ENCODE results near the gene SIRPD.
"Not testable (repeated sequence)": the region's sequence is repeated elsewhere in the genome, so short reads cannot be mapped to it uniquely, and the experiment has no call there.

The SIRPD gene

GRCh38 chr20:1536893-1537730 is 20.4 kb downstream of the SIRPD start:
- no peak for DNase-seq

GRCh38 chr20:1535420-1536175 is 21.9 kb downstream of the SIRPD start:
- DNase-seq, result no peak

DNA sequence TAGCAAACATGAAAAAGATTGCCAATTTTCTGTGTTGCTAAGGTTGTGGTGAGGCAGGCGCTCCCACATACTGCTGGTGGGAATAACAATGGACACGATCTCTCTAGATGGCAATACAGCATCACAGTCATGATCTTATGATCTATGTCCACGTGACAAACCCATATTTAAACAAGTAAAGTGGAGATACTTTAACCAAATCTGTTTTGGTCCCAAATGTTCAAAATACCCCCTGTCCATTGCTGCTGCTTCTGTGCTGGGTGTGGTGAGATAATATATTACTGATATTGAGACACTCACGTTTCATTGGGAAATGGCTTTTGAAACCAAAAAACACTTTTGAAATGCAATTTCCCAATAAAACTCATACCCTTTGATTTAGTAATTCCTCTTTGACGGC is 23.0 kb downstream of the SIRPD start:
- no peak for DNase-seq

DNA sequence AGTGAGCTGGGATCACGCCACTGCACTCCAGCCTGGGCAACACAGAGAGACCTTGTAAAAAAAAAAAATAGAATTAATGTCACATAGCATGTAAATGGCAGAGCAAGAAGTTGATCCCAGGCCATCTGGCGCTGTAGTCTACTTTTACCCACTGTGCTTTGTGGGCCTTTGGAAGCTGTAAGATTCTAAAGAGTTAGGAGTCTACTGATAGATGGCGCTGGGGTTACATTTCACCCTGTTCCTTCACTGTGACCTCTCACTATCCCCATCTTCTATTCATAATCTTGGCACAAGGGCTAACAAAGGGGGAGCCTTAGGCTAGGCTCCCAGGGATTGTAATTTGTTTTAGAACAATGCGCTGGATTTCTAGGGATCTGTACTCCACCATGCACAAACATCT is 24.4 kb downstream of the SIRPD start:
- DNase-seq, result peak; percentile 4

DNA sequence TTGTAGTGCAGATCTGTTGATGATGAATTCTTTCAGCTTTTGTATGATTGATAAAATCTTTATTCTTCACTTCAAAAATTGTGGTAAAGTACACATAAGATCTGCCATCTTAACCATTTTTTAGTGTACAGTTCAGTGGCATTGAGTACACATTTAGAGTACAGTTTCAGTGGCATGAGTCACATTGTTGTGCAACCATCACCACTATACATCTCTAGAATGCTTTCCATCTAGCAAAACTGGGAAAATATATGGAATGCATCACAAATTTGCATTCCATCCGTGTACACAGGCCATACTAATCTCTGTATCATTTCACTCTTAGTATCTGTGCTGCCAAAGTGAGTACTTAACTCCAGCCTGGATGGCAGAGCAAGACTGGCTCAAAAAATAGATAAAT is 28.7 kb downstream of the SIRPD start:
- DNase-seq, result no peak

- no peak for DNase-seq
Observed at GRCh38 chr20:1527923-1528322, 29.6 kb downstream of the SIRPD start.

- no peak for DNase-seq
Observed at GRCh38 chr20:1526896-1527295, 30.6 kb downstream of the SIRPD start.

DNA sequence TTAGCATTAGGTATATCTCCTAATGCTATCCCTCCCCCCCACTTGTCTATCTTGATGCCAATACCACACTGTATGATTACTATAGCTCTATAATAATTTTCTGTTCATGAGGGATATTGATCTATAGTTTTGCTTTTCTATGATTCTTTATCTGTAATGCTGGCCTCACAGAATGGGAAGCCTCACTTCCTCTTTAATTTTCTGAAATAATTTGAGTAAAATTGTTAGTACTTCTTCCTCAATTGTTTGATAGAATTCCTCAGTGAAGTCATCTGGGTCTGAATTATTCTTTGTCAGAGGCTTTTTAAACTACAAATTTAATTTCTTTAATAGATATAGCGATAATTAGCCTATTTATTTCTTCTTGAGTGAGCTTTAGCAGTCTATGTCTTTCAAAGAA is 31.2 kb downstream of the SIRPD start:
- DNase-seq, result no peak

- no peak for DNase-seq
Observed at GRCh38 chr20:1524004-1524403, 33.5 kb downstream of the SIRPD start.

GRCh38 chr20:1517010-1517409 is 40.5 kb downstream of the SIRPD start:
- DNase-seq, result no peak

DNA sequence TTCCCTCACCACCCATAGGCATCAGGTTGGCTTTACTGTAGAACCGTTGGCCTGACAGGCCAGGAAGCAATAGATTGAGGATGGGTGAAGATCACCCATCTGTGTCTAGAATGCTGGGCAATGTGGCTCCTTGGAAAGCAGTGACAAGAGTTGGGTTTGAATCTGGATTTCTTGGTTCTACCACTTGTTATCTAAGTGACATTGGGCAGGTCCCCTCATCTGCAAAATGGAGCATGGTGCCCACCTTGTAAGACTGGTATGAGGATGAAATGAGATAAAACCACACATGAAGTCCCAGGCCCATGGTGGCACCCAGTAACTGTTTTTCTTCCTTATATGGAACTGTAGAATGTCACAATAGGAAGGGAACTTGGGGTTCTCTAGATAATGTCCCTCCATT is 43.7 kb downstream of the SIRPD start:
- DNase-seq, result no peak

DNA sequence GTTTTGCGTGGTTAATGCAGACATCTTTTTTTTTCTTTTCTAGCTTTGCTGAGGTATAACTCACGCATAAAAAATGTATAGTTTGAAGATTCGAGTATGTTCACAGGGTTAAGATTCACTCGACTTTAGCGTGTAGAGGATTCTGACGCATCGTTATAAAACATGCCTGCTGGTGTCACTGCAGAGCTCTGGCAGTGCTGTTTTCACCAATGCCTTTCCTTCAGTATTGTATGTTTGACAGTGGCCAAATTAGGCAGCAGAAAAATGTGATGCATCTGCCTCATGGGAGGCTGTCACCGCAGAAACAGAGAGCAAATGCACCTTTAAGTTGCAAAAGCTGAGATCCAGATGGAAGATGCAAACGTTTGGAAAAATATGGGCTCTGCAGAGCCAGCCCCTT is 48.3 kb downstream of the SIRPD start:
- peak; percentile 26 for DNase-seq

DNA sequence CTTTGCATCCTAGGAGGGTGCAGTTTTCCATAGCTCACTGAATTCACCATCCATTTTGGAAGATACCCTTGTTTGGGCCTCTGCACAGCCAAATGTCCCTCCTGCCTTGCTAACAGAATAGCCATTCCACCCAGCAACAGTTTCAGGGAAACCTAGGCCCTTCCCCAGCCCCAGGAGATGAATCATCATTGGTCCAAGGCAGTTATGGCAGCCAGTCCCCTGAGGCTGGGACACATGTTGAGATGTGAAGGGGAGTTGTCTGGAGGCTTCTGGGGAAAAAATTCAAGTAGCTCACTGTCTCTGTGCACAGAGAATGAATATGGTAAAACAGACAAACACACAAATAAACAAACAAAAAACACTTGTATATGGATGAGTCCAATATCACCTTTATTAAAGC is 48.9 kb downstream of the SIRPD start:
- DNase-seq, result no peak

DNA sequence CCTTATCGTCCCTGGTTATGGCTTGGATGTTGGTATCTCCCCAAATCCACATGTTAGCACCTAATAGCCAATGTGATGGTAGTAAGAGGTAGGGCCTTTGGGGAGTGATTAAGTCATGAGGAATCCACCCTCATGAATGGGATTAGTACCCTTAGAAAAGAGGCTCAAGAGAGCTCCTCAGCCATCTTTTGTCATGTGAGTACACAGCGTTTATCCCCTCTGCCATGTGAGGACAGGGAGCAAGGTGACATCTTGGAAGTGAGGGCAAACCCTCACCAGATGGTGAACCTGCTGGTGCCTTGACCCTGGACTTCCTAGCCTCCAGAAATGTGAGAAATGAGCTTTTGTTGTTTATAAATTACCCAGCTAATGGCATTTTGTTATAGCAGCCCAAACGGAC is 50.2 kb downstream of the SIRPD start:
- no peak for DNase-seq

GRCh38 chr20:1505871-1506270 is 51.6 kb downstream of the SIRPD start:
- no peak for DNase-seq

- DNase-seq, result no peak
Observed at GRCh38 chr20:1505361-1505760, 52.1 kb downstream of the SIRPD start.

DNA sequence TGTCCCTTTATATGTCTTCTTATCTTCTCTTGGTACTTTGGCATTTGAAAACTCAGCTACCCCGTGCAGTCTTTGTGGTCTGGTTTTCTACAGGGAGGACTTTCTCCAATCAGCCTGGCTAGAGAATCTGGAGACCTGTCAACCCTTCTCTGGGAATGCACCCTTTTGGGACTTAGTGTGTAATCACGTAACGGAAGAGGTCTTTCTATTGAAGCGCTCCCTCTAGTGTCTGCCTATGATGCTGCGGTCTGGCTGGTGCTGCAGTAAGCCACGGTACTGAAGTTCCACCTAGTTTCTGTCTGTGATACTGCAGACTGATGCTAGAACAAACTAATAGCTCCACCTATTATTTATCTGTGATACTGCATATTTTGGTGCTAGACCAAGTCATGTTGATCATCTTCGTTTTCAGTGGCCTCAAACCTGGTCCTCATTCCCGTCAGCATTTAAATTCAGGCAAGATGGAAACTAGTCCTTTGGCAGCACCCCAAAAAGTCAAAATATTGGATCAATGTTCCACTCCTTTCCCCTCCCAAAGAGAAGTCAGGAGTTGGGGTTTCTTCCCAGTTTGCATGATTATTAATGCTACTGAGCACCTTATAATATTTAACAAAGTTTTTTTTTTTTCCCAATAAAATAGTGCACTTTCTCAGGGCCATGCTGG is 53.8 kb downstream of the SIRPD start:
- peak; percentile 79 for DNase-seq

- DNase-seq, result no peak
Observed at GRCh38 chr20:1500496-1500895, 57.0 kb downstream of the SIRPD start.

DNA sequence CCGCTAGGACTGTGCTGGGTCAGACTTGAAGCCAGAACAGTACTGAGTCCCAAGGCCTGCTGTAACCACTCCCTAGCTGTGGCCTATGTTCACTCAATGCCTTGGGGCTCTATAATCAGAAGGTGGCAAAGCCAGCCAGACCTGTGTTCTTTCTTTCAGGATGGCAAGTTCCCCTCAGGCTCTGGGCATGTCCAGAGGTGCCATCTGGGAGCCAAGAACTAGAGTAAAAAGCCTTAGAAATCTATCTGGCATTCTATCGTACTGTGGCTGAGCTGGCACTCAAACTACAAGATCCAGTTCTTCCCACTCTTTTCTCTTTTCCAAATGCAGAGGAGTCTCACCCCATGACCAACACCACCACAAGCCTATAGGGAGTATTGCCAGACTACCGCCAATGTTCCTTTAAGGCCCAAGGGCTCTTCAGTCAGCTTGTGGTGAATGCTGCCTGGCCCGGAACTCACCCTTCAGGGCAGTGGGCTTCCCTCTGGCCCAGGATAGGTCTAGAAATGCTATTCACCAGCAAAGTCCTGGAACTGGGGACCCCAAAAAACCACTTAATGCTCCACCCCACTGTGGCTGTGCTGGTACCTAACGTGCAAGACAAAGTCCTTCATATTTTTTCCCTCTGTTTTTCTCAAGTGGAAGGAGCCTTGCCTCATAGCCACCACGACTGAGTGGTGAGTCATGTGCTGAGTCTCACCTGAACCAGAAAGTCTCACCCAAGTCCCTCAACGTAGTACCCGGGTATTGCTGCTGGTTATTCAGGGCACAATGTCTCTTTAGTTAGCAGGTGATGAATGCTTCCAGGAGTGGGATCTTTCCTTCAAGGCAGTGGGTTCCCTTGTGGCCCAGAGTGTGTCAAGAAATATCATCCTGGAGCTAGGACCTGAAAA is 57.7 kb downstream of the SIRPD start:
- no peak for DNase-seq

DNA sequence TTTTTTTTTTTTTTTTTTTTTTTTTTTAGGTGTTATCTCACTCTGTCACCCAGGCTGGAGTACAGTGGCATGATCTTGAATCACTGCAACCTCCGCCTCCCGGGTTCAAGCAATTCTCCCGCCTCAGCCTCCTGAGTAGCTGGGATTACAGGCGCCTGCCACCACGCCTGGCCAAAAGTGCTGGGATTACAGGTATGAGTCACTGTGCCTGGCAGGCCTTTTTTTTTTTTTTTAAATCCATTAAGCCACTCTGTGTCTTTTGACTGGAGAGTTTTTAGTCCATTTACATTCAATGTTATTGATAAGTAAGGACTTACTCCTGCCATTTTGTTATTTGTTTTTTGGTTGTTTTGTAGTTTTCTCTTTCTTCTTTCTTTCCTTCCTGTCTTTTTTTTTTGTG is 60.1 kb downstream of the SIRPD start:
- DNase-seq, result not testable (repeated sequence)

DNA sequence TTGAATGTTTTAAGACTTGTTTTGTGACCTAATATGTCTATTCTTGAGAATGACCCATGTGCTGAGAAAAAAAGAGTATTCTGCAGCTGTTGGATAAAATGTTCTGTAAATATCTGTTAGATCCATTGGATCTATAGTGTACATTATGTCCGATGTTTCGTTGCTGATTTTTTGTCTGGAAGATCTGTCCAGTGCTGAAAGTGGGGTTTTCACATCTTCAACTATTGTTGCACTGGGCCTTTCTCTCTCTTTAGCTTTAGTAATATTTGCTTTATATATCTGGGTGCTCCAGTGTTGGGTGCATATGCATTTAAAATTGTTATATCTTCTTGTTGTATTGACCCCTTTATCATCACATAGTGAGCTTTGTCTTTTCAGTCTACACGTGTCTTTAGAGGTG is 60.6 kb downstream of the SIRPD start:
- DNase-seq, result no peak

DNA sequence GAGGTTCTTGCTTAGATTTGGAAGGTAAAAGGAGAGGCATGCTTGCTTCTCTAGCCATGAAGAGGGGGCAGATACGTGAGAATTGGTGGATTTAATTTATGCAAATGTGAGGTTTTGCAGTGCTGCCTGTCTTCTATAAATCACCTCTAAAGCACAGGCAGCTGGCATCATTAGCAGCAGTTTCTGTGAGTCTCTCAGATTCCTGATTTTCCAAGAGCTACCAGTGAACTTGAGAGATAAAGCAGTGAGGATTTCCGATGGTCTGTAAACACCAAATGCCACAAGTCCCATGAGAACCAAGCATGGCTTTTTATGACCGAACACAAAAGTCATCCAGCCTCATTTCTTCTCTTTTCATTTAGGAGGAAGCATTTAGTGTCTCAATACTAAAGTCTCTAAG is 63.1 kb downstream of the SIRPD start:
- no peak for DNase-seq

- no peak for DNase-seq
Observed at GRCh38 chr20:1493536-1493935, 64.0 kb downstream of the SIRPD start.
